CD4-positive, alpha-beta T cell treated with Interleukin-17A for 1 hour (primary cell): Measurements from ENCODE around the gene C9orf153.
"Not testable (repeated sequence)": the region's sequence is repeated elsewhere in the genome, so short reads cannot be mapped to it uniquely, and the experiment has no call there.

ENCODE experiments used
- DNase-seq: peaks from one replicate; pipeline ENCODE4 v3.0.0-alpha.2; 2020

The C9orf153 gene

DNA sequence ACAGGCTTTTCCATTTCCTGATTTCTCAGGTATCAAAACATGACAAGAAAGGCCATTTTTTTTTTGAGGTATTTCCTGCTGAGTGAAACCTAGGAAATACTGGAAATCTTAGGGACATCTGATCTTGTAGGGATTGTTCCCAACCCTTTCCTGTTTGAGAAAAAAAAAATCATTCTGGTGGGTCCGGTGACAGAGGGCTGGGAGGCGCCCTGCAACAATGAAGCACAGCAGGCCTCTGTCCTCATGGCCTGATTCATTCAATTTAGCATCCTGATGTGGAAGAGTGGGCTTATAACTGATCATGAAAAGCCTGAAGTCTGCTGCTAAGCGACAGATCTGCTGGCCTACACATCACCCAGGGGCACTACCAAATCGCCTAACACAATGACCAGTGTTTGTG is 3.0 kb upstream of the C9orf153 start:
- DNase-seq: no peak

DNA sequence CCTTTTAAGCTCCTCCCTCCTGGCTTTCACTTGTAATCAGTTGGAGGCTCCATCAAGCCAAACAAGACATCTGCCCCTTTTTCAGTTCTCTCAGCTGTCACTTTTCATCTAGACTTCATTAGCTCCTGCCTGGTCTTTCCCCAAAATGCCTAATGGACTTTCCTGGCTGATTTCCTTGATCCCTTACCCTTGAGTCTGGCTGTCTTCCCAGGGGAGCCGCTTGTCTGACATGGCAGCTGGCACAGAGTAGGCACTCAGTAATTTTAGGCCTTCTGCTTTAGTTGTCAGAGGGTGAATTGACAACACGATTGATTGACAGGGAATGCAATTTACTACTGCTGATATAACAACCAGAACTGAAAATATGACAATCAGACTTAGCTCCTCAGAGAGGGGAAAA is 2.1 kb downstream of the C9orf153 start:
- DNase-seq: no peak

DNA sequence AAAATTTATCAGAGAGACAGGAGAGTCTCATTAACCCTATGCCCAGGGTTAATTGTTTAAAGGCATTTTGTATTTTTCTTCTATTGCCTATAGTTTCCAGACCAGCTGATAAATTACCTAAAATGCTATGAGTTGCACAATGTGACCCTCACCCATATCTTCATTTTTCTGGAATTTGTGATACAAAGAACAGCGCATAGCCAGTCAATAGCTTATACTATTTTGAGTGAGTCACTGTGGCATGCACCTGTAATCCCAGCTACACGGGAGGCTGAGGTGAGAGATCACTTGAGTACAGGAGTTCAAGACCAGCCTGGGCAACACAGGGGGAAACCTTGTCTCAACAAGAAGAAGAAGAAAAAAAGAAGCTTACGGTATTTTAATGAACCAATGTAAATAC is 2.8 kb downstream of the C9orf153 start:
- no peak for DNase-seq

DNA sequence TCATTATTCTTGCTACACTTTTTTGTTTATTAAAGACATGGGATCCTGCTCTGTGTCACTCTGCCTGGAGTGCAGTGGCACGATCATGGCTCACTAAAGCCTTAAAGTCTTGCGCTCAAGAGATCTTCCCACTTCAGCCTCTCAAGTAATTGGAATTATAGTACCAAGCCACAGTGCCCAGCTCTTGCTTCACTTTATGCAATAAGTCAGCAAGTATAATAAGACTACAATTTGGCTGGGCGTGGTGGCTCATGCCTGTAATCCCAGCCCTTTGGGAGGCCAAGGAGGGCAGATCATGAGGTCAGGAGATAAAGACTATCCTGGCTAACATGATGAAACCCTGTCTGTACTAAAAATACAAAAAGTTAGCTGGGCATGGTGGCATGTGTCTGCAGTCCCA is 5.9 kb downstream of the C9orf153 start:
- no peak for DNase-seq

DNA sequence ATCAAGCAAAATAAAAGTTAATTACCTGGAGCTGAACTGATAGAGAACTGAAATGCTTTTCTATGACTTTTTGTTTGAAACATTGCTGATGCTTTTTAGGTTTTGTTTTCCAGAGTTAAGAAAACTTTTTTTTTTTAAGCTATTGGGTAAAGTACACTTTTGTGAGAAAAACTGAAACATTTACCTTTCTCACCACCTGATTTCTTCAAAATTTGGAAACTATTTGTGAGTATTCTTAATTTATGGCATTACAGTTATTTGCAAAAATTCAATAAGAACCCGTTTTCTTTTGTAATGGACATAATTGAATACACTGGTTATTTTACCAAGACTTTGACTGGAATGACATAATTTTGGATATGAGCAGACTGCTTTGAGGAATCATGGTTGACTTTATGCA is 6.6 kb downstream of the C9orf153 start:
- no peak for DNase-seq

DNA sequence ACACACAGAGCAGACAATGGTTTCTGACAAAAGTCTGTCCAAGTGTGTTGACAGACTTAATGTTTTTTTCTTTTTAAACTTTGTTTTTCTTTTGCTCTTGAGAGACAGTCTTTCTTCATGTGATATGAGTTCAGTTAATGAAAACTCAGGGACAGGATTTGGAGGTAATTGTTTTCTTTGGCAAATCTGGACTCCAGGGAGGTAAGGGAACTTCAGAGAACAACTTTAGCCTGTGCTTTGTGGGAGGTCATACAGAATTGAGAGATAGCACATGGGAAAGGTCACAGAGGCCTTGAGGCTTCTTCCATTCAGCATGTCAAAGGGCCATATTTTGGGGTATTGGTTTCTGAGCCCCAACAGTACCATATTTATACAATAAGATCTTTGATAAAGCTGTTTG is 9.3 kb downstream of the C9orf153 start:
- no peak for DNase-seq

DNA sequence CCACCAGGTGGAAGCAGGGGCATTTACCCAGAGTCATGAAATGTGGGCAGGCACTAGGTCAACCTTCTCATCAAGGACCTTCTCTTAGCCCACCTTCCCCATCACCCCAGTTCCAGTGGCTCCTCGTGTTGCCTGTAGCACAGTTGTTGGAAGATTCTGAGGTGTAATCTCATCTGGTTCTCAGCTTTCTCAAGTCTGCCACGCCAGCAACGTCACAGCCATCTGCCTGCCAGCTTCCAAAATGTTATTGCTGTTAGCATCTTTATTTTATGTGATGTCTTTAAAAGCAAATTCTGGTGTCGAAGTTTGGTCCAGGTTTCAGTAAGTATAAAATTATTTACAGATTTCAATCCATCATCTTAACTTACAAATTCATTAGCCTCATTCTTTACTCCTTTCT is 10.7 kb downstream of the C9orf153 start:
- no peak for DNase-seq

DNA sequence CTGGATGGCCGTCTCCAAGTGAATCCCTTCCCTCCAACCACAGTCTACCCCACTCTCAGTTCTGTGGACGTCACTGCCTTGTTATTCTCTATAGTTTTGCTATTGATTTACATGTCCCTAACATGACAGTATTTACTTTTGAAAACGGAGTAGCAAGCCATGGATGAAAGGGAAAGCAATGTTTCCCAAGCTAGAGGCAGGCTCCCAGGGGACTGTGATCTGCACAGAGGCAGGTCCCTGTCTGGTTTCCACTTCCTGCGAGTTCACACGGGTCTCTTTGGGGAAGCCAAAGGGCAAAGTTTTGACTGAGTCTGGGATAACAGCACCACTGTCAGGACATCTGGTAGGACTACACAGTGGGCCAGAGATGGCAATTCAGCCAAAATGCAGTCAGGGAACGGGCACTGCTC is 12.7 kb downstream of the C9orf153 start:
- no peak for DNase-seq

DNA sequence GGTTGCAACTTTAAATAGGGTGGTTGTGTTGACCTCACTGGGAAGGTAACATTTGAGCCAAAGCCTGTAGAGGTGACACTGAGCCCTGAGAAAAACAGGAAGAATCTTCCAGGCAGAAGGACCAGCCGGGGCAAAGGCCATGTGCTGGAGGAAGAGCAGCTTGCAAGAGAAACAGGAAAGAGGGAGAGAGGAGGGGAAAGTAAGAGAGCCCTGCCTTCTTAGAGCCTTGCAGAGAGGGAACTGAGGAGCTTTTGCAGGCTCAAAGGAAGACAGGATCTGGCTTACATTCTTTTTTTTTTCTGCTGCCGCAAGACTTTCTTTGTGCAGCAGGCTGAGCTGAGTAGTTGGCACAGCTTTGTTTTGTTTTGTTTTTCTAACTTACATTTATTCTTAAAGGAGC is 17.4 kb downstream of the C9orf153 start:
- DNase-seq: no peak

DNA sequence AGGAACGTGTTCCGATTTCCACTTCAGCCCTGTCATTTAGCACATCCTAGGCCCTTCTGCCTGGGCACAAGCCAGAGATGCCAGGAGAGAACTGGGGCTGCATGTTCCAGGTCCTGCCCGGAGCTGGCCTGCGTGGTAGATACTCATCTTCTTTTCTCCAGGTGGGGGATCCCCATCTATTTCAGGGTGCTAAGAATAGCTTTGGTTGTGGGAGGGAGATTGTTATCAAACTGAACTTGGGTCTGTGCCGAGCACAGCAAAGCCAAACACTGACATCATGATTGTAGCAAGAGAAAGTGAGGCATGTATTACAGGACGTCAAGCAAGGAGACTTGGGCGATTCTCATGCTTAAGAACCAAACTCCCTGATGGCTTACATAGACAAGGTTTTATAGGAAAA is 18.2 kb downstream of the C9orf153 start:
- DNase-seq: no peak

DNA sequence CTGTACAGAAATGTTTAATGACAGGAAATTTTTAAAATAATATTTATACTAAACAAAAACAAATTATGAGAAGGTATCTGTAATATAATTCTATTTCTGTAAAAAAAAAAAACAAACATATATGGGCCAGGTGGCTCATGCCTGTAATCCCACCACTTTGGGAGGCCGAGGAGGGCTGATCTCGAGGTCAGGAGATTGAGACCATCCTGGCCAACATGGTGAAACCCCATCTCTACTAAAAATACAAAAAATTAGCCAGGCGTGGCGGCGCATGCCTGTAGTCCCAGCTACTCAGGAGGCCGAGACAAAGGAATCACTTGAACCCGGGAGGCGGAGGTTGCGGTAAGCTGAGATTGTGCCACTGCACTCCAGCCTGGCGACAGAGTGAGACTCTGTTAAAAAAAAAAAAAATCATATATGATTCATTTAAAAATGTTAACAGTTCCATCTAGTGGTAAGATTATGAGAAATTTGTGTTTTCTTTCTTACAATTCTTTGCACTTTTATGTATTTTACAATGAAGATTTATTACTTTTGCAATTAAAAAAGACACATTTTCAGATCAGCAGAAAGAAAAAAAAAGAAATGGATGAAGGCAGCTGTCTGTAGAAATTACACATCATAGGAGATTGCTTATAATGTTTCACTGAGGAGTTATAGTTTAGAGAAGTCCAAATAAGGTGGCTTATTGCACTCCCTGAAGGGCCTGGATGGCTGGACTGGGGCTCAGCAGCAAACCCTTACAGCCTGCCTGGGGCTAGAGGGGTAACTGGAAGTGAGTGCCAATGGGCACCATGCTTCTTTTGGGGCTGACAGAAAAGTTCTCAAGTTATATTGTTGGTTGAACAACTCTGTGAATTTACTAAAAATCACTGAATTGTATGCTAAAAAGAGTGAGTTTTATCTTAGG is 20.3 kb downstream of the C9orf153 start:
- no peak for DNase-seq

DNA sequence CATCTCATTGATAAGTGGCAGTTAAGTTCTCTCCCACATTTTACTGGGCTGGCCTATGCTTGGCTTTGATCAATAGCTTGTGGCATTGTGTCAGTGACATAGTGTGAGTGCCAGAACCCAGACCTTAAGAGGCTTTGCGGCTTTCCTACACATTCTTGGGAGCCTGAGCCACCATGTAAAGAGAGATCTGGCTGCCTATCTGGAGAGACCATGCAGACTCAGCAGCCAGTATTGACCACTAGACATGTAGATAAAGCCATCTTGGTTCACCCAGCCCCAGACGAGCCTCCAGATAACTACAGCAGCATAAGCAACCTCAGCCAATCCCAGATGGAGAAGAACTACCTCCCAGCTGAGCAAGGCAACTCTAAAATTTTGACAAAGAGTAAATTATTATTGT is 28.6 kb downstream of the C9orf153 start:
- DNase-seq: no peak

DNA sequence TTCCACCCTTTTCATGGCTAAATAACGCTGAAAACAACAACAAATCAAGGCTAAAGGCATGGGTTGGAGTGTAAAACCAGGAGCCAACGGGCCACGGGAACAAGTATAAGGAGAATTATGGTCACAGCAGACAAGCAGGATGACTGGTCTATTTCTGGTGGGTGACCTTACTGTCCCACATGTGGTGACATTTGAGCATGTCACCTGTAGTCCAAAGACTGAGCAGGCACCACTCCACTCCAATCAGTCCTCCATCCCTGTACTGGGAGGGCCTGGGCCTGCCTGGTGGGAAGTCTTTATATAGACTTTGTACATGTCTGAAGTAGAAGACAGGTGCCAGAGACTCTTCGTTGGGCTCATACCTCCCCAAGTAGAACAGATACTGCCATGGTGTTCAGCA is 36.8 kb downstream of the C9orf153 start:
- DNase-seq: no peak

DNA sequence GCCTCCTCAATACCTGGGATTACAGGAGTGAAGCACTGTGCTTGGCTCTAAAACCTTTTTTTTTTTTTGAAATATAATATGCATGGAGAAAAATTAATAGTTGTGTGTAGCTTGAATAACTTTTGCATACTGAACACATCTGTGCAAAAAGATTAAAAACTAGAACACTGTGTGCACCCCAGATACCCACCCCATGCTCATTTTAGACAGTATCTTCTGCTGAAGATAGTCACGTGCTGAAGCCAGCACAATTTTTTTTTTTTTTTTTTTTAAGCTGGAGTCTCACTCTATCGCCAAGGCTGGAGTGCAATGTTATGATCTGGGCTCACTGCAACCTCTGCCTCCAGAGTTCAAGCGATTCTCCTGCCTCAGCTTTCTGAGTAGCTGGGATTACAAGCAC is 39.9 kb downstream of the C9orf153 start:
- no peak for DNase-seq

DNA sequence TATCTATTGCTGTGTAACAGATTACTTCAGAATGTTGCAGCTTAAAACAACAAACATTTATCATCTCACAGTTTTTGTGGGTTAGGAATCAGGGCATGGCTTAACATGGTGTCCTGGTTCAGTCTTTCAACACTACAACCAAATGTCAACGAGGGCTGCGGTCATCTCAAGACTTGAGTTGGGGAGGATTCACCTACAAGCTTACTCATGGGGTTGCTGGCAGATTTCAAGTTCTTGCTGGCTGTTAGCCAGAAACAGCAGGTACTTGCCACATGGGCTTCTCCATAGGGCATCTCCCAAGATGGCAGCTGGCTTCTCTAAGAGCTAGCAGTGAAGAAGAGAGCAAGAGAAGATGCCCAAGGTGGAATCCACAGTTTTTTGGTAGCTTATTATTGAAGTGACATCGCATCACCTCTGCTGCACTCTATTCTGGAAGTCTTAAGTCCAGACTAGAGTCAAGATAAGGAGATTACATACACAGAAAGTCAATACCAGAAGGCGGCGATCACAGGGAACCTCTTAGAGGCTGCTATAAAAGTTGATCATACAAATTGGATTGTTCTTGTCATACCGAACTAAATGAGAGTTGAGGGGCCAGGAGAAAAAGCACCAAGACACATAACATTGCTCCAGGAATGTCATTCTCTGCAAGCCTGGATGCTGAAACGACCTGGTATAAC is 42.2 kb downstream of the C9orf153 start:
- DNase-seq: no peak

DNA sequence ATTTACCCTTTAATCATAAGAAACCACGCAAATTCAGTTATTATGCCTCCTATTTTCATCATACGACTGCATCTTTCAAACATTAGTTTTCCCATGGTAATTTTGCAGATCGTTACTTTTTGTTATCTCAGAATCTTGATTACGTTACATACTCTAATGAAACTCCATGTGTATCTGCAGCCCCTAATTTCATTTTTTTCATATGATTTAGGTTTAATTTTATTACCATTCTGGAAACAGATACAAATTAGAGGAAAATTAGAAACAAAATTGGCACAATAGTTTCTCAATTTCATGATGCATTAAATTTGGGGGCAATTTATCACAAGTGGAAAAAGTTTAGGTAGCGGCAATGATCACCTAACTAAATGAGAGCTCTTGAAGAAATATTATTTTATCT is 52.3 kb downstream of the C9orf153 start:
- no peak for DNase-seq

DNA sequence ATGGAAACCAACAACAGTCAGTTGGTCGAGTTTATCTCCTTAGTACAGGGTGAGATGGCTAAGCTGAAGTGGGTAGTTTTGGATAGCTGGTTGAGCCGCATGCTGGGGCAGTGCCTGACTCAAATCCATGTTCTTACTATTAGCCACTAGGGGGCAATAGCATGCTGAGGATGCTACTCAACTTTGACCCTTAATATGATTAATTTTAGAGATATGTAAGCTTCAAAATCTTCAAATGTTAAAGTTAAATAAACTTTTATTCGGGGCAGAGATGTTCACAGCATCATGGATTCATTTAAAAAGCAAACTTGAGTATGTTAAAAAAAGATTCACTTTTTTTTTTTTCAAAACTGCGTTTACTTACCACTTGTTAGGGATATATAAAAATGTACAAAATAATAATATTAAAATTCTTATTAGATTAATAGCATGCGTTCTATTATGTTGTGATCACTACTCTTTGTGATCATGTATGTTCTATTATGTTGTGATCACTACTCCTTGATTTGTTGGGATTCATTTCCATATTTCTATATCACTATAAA is 57.0 kb downstream of the C9orf153 start:
- DNase-seq: peak; percentile 54

DNA sequence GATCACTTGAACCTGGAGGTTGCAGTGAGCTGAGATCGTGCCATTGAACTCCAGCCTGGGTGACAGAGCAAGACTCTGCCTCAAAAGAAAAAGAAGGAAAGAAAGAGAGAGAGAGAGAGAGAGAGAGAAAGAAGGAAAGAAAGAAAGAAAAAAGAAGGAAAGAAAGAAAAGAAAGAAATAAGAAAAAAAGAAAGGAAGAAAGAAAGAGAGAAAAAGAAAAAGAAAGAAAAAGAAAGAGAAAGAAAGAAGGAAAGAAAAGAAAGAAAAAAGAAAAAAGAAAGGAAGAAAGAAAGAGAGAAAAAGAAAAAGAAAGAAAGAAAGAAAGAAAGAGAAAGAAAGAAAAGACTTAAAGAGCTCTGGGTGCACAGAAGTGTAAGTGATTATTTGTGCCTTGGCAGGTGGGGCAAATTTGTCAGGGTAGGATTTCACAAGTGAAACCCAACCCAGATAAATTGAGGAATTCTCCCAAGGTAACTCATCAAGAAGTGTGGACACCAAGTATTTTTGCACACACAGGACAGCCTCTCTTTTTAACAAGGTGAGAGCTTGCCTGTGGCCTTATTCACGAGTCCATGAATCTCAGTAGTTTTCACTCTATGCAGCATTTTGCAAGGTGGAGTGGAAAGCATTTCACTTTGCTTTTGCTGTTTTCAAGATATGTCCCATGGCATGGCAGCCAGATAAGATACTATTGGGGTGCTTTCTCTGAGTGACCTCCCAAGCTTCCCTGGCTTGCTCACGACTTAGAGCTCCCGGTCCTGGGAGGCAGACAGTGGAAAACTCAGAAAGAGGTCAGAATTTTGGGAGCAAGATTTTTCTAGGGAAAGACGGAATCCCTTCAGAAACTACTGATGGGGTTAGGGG is 57.8 kb downstream of the C9orf153 start:
- no peak for DNase-seq

DNA sequence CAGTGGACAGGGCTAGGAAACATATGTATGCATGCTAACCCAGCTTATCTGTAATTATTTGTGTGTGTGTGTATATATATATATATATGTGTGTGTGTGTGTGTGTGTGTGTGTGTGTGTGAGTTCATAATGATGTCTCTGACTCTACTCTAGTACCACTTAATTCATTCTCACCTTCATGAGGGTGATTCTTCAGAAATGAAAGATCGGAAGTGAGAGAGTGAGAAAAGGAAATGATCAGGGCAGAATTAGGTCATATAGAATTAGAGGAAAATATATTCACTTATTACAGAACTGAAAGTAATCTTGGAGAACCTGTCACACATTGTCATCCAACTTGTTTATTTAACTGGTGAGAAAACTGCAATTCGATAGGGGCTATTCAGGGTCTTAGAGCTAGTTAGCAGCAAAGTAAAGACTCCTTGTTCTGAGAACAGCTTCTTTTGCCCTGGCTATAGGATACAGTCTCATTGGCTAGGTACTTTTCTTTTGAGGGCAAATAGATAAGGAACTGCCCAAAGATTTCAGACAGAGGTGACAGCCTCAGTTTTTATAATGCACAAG is 58.8 kb downstream of the C9orf153 start:
- DNase-seq: peak; percentile 35

DNA sequence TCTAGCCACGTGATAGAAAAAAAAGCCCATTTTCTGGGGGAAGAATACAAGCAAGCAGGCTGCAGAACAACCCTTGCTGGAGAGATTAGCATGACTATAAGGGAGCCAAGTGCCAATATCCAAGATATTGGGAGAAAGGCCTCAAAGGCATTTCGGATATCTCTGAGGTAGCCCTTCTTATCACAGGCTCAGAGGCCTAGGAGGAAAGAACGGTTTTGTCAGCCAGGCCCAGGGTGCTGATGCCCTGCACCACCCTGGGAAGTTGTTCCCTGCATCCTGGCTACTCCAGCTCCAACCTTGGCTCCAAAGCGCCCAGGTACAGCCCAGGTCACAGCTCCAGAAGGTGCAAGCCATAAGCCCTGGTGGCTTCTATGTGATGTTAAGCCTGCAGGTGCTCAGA is 66.4 kb downstream of the C9orf153 start:
- DNase-seq: no peak

DNA sequence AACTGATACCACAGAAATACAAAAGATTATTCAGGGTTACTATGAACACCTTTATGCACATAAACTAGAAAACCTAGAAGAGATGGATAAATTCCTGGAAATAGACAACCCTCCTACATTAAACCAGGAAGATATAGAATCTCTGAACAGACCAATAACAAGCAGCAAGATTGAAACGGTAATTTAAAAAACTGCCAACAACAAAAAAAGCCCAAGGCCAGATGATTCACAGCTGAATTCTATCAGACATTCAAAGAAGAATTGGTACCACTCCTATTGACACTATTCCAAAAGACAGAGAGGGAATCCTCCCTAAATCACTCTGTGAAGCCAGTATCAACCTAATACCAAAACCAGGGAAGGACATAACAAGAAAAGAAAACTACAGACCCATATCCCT is 68.8 kb downstream of the C9orf153 start:
- DNase-seq: not testable (repeated sequence)

DNA sequence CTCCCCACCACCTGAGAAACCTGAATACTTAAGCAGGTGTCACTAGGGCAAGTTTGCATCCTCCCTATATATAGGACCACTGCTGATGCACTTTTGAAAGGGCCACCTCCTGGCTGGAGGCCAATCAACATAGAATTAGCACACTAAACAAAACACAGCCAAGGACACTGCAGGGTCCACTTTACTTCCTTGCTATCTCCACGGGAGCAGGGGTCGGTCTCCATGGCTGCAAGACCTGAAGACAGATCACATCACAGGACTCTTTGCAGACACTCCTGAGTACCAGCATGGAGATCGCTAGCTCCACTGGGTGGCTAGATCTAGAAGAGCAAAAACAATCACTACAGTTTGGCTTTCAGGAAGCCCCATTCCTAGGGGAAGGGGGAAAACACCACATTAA is 72.3 kb downstream of the C9orf153 start:
- no peak for DNase-seq

DNA sequence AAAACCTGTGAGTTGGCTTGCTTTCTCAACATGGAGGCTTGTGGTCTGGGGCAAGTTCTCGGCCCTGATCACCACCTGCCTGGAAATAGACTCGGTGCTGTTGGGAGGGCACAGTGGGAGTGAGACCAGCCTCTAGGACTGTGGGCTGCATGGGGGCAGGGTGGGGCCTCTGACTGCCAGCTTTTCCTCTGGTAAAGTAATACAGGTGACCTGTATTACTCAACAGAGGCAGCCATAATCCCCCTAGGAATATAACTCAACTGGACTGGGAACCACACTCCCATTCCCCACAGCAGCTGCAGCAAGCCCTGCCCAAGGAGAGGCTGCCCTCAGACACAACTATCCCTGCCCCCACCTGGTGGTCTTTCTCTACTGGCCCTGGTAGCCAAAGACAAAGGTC is 72.8 kb downstream of the C9orf153 start:
- DNase-seq: no peak
